Uterus (tissue), 4 donors: ENCODE data around the gene ZNF616. TPM values are rescaled to one million over a fixed set of nuclear protein-coding genes. Genes with fewer than 3 reads are reported as not detected.

Experiments
- DNase-seq, 2 donors: peaks; one replicate each; pipeline ENCODE4 v3.0.0-alpha.2; 2019 to 2020
- H3K27ac ChIP-seq, 2 donors: fragments of 200-600 bp; sonication (generic); 1 replicate in 1 of 2; 2 replicates in 1 of 2; pipeline ENCODE4 v1.5.1; 2016 to 2018
- H3K27me3 ChIP-seq, 2 donors: fragments of 200-600 bp; sonication (generic); one replicate each; pipeline ENCODE4 v1.5.1; 2018 to 2019; ENCODE audit warnings: control low read depth in 1 of 2
- H3K36me3 ChIP-seq, 2 donors: fragments of 200-600 bp; sonication (generic); one replicate each; pipeline ENCODE4 v1.5.1; 2019; ENCODE audit warnings: control low read depth in 1 of 2
- H3K4me1 ChIP-seq, 2 donors: fragments of 200-600 bp; sonication (generic); one replicate each; pipeline ENCODE4 v1.5.1; 2018 to 2019; ENCODE audit warnings: control low read depth in 1 of 2
- H3K4me3 ChIP-seq, 2 donors: fragments of 200-600 bp; sonication (generic); 1 replicate in 1 of 2; 2 replicates in 1 of 2; pipeline ENCODE4 v1.5.1; 2018 to 2019; ENCODE audit warnings: mild to moderate bottlenecking in 1 of 2
- H3K9me3 ChIP-seq, 2 donors: fragments of 200-600 bp; sonication (generic); one replicate each; pipeline ENCODE4 v1.5.1; 2019; ENCODE audit warnings: control low read depth in 1 of 2
- POLR2A ChIP-seq, 2 donors: fragments of 450-650 bp; IDR thresholded peaks; one replicate each; pipeline ENCODE4 v1.6.1; 2016; ENCODE audit warnings: antibody characterized with exemption in 2 of 2, mild to moderate bottlenecking in 1 of 2, moderate library complexity in 1 of 2
- intact Hi-C: fragments of 100-400 bp; cut with DNase I; formaldehyde crosslinking; loops from one replicate; pipeline ENCODE4 v1.15.1; 2023; ENCODE audit warnings: low total_unique reads
- total RNA-seq, 4 donors: library from RNA; depleted of rRNA in 3 of 4; stranded (reverse); fragments of >200 nt in 3 of 4; gene quantifications; one replicate each; pipeline versions ENCODE4 v1.1.0 to v1.2.4, GENCODE V29; 2014 to 2023
- TF ChIP-seq, protein P1 (sequence below), 4 experiments: fragments of 200-600 bp in 2 of 4; fragments of 450-650 bp in 2 of 4; sonication (generic) in 2 of 4; IDR thresholded peaks; one replicate each; pipeline ENCODE4 v1.5.1; 2016 to 2019; ENCODE audit warnings: antibody characterized with exemption in 4 of 4, mild to moderate bottlenecking in 2 of 4, moderate library complexity in 1 of 4
- donor health status: DM: yes; HTN: yes; CAD: no.

ZNF616 gene
- total RNA-seq, 4 donors from 2014 or later: 2.4 to 27.2 (median 17.6) TPM

DNA sequence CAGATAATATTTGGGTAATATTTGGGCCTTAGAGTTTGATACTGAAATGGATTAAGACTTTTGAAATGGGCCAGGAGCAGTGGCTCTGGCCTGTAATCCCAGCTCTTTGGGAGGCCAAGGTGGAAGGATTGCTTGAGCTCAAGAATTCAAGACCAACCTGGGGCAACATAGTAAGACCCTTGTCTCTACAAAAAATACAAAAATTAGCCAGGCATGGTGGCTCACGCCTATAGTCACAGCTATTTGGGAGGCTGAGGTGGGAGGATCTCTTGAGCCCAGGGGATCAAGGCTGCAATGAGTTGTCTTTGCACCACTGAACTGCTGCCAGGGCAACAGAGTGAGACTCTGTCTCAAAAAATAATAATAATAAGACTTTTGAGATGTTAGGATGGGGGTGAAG, 32.6 kb upstream of the ZNF616 start:
- no peak for DNase-seq
- Histone ChIP-seq H3K27ac (peak overlapping the region; percentile 87 to 89), H3K4me3 (no peak overlapping the region), H3K36me3 (no peaks in the 10 kb centered on the region), H3K9me3 (no peaks in the 10 kb centered on the region), H3K27me3 (no peaks in the 10 kb centered on the region), H3K4me1 (no peaks in the 10 kb centered on the region)
- intact Hi-C loops: no loop called here
- TF ChIP-seq, protein P1, sequence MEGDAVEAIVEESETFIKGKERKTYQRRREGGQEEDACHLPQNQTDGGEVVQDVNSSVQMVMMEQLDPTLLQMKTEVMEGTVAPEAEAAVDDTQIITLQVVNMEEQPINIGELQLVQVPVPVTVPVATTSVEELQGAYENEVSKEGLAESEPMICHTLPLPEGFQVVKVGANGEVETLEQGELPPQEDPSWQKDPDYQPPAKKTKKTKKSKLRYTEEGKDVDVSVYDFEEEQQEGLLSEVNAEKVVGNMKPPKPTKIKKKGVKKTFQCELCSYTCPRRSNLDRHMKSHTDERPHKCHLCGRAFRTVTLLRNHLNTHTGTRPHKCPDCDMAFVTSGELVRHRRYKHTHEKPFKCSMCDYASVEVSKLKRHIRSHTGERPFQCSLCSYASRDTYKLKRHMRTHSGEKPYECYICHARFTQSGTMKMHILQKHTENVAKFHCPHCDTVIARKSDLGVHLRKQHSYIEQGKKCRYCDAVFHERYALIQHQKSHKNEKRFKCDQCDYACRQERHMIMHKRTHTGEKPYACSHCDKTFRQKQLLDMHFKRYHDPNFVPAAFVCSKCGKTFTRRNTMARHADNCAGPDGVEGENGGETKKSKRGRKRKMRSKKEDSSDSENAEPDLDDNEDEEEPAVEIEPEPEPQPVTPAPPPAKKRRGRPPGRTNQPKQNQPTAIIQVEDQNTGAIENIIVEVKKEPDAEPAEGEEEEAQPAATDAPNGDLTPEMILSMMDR (IDR thresholded peaks at IDR 0.05): no peak
- no peak for TF ChIP-seq POLR2A (IDR thresholded peaks at IDR 0.05)

DNA sequence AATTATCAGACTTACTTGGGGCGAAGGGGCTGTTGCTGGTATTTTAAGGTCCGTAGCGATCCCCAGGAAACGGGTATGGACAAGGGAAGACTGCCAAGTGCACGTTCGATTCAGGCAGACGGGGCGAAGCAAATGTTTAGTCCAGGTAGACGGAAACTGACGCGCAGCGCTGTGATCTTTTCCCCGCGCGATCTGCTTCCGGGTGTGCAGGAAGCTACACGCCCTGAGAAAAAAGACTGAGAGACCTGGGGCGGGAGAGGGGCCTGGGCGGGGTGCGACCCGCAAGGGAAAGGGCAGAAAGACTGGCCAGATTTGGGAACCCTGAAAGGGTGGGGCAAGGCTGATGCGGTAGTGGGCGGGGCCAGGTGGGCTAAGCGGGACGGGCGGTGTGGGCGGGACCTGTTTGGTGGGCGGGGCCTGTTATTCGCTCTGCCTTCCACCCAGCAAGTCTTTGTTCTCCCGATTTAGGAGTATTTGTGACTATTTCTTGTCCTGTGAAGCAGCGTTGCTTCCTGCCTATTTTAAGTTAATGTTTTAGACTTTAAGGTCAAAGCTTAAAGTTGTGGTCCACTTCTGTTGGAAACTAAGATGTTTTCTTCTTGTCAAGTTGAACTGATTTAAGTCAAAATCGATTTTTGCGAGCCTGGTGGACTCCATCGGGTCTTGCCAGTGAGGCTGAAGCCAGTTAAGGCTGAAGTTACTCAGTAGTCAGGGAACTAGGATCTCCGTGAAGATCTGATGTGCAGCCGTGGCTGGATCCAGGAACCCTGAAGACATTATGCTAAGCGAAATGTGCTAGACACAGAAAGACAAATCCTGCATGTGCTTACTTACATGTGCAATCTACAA, 31.8 kb upstream of the ZNF616 start, which contains the start of gene ZNF836:
ZNF836 (minus strand) TSS at position 301 of the 849 bp plus-strand sequence. CDS start 3,549 bp downstream, outside the sequence.
- intact Hi-C loops: no loop called here
- peak; percentile 22 to 34 for TF ChIP-seq POLR2A (IDR thresholded peaks at IDR 0.05)
- TF ChIP-seq, protein P1 (IDR thresholded peaks at IDR 0.05): no peak
- Histone ChIP-seq H3K27me3 (no peaks in the 10 kb centered on the region), H3K36me3 (no peaks in the 10 kb centered on the region), H3K9me3 (no peaks in the 10 kb centered on the region), H3K27ac (peak within 1 kb of the TSS; percentile 87 to 89), H3K4me3 (peak within 1 kb of the TSS; percentile 78 to 91), H3K4me1 (no peaks in the 10 kb centered on the region)
- peak; percentile 92 to 95 for DNase-seq

DNA sequence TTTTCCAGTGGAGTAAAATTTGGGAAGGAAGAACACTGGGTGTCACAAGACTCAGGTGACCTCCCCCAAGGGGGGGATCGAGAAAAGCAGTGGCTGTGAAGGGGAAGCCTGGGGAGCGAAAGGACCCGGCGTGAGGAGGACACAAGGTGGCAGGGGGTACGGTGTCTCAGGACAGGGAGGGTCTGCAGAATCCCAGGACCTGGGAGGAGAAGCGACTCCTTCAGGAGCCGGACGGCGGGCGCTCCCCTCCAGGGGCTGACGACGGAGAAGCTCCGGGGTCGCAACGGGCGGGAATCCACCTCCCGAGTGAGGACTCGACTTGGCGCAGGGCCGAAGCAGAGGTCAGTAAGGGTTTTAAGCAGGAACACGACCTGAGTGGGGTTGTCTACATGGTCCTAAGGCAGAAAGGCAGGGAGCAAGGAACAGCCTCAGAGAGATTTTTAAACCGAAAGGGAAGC, 31.2 kb upstream of the ZNF616 start:
- H3K4me1 ChIP-seq: no peaks in the 10 kb centered on the region
- TF ChIP-seq, protein P1 (IDR thresholded peaks at IDR 0.05): no peak
- TF ChIP-seq POLR2A (IDR thresholded peaks at IDR 0.05): no peak
- intact Hi-C loops: no loop called here
- no peaks in the 10 kb centered on the region for H3K36me3 ChIP-seq
- H3K27me3 ChIP-seq: no peaks in the 10 kb centered on the region
- H3K27ac ChIP-seq: peak overlapping the region; percentile 87 to 89
- no peaks in the 10 kb centered on the region for H3K9me3 ChIP-seq
- H3K4me3 ChIP-seq: peak overlapping the region; percentile 78 to 91
- peak; percentile 29 to 41 for DNase-seq

DNA sequence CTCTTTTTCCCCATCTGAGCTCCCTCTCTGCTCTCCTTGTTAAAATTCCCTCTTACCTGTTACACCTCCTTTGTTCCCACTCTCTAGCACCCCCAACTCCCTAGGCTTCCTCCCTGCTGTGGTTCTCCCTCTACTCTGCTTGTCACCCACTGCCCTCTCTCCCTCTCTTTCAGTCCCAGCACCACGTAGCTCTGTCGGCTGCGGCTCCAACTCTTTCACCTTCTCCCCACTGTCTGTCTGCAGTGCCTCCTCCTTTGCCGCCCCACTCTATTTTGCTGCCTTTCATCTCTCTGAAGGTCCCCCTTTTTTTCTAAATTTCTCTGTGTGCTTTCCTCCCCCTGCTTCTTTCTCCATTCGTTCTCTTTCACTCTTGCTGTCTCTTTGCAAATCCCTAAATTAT, 30.6 kb upstream of the ZNF616 start:
- peak overlapping the region; percentile 87 to 89 for H3K27ac ChIP-seq
- intact Hi-C loops: no loop called here

More for the DNA sequence above, 30.6 kb upstream of the ZNF616 start:
- H3K36me3 ChIP-seq: no peaks in the 10 kb centered on the region
- peak overlapping the region; percentile 78 to 91 for H3K4me3 ChIP-seq
- H3K27me3 ChIP-seq: no peaks in the 10 kb centered on the region
- DNase-seq: no peak
- no peaks in the 10 kb centered on the region for H3K4me1 ChIP-seq
- H3K9me3 ChIP-seq: no peaks in the 10 kb centered on the region
- TF ChIP-seq, protein P1 (IDR thresholded peaks at IDR 0.05): no peak
- TF ChIP-seq POLR2A (IDR thresholded peaks at IDR 0.05): no peak
